Measurements from ENCODE around the gene TEKT2.

DNA sequence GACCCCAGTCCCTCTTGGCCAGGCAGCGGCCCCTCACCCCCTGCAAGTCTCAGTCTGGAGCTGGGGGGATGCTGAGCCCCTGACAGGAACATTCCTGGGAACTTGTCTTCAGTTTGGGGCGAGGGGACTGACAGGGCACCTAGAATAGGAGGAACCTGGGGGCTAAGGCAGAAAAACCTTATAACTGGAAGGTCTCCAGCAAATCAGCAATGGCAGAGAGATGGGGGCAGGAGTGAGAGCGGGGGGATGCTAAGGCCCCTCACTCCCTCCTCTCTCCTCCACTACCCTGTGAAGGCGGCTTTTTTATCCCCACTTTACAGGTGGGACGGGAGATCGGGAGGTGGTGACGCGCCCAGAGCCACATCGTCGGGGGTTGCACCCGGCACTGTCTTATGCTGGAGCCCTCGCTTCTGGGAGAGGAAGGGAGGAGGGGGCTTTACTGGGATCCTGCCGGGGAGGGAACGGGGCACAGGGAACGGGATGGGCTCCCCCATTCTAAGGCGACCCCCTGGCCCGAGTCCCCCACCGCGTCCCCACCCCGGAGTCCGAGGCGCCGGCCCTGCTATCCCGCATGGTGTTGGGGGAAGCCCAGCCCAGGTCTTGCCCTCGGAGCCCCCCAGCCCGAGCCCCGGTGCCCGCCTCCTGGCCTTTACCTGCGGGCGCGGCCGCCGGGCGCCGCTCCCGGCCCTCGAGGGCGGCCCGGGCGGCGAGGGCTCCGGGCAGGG is 40.7 kb downstream of the TEKT2 start:
- TF ChIP-seq POLR2A (IDR thresholded peaks at IDR 0.05; ENCODE audit: low read depth, low read length), result no peak
- no peak for TF ChIP-seq POLR2AphosphoS5 (IDR thresholded peaks at IDR 0.05; ENCODE audit: low read depth, low read length)
- no peak for TF ChIP-seq TAF1 (IDR thresholded peaks at IDR 0.05; ENCODE audit: borderline replicate concordance, low read depth, low read length)

Data from GM12892 (cell line).